Islet precursor cell (in vitro differentiated cells): ENCODE data around the gene MAML3.

ENCODE experiments used
- DNase-seq: peaks from one replicate; pipeline ENCODE4 v3.0.0-alpha.2; 2018

Gene MAML3

GRCh38 chr4:139826426-139826825 is 327.6 kb downstream of the MAML3 start:
- DNase-seq = no peak

DNA sequence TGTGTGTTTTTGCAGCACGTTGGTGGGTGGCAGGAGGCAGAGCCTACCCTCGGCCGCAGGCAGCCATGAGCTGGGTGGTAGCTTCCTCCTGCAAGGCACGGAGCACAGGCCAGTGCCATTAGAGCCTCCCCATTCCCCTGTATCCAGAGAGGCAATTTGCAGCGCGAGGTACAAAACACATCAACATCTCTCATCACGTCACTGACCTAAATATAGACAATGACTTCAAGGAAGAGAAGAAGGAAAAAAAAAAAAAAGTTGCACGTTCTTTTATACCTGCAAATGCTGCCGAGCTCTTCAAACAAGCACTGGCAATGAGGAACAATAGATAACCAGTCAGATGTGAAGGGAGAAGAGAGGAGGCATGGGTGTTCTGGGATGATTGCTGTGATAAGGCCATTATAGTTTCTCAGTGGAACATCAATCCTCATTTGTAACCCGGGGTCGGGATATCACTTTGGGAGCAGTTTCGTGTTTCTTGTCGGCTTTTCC is 328.4 kb downstream of the MAML3 start:
- no peak for DNase-seq

DNA sequence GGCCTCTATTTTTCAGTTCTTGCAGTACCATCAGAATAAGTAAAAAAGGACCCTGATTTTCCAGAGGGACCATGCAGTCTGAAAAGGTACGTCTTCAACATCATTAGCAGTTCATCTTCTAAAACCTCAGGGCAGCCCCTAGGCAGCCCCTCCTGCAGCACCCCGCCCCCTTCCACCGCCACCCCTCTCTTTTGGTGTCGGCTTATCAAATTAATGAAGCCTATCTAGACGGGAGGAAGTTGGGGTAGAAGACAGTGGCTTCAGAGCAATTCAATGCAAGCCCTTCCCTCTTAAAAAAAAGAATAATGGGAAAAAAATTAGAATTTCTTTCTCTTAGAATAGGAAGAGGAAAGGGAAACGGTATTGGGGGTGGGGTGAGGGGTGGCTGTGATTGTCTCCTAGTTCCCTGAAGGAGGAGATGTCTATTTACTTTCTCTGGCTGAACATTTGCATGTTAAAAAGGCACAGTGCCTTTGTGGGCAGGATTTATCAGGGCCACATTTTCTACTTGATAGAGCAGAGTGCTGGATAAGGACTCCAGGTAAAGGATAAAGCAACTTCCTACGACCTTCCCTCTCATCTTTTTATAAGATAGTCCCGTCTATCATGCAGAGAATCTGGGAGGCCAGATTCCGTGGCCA is 329.0 kb downstream of the MAML3 start:
- no peak for DNase-seq

- no peak for DNase-seq
These were observed 330.2 kb downstream of the MAML3 start for GRCh38 chr4:139823746-139824145.

GRCh38 chr4:139823345-139823744 is 330.6 kb downstream of the MAML3 start:
- no peak for DNase-seq

- no peak for DNase-seq
These were observed 331.6 kb downstream of the MAML3 start for GRCh38 chr4:139822391-139822790.

GRCh38 chr4:139819082-139819481 is 334.9 kb downstream of the MAML3 start:
- DNase-seq = no peak

DNA sequence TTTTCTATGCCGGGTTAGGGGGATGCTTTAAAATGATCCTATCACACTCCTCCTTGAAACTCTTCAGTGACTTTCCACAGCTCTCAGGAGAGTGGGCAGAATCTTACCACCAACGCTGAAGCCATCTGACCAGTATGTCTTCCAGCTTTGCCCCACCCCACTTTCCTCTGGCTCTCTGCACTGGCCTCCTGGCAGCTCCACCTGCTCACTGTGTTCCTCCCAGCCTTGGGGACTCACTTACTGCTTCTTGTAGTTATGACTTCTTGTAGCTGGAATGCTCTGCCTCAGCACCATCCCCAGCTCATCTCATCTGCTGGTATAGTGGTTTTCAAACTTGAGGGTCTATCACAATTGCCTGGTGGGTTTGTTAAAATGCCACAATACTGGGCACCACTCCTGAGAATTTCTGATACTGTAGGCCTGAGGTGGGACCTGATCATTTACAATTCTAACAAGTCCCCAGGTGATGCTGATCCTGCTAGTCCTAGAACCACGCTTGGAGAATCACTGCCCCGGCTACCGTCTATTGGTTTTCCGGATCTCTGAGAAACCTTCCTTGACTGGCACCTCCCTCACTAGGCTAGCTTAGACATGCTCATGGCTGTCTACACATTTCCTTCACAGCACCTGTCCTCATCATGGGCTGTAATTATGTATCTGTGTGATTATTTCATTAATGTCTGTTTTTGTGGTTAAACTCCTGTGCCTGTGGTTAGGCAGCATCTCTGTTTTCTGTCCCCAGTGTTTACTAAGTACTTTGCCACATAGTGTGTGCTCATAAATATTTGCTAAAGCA is 336.1 kb downstream of the MAML3 start:
- DNase-seq = no peak

GRCh38 chr4:139816856-139817255 is 337.1 kb downstream of the MAML3 start:
- peak; percentile 69 for DNase-seq

DNA sequence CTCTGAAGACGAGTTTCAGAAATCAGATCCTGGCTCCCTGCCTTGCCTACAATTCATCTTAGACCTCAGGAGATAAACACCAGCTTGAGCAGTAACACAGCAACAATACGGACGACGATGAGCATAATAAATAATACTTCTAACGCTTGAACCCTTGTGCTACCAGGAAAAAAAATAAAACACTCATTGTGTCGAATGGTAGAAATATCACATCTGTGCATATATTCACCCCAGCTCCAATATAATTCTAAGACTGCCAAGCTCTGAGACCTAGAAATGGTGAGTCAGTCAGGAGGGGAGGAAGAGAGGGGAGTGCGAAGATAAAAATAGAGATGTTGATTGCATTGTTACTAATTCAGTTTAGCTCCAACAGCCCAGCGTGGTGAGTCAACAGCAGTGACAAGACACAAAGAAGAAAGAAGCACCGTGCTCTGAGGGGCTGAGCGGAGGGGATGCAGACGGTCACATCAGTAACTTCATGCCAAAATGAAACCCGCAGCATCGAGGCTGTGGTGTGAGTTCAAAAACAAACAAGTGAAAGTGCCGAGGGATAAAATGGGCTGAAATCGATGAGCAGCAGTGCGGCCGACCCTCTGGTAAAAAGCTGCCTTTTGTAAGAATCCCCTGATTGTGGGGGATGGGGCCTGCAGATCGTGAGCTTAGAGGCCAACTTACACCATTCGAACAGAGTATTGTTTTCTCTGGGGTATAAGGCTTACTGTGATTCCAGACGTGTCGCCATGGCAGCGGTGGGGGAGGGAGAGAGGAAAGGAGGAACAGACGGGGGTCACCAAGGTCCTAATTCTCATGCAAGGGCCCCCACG is 338.0 kb downstream of the MAML3 start:
- DNase-seq = peak; percentile 87

DNA sequence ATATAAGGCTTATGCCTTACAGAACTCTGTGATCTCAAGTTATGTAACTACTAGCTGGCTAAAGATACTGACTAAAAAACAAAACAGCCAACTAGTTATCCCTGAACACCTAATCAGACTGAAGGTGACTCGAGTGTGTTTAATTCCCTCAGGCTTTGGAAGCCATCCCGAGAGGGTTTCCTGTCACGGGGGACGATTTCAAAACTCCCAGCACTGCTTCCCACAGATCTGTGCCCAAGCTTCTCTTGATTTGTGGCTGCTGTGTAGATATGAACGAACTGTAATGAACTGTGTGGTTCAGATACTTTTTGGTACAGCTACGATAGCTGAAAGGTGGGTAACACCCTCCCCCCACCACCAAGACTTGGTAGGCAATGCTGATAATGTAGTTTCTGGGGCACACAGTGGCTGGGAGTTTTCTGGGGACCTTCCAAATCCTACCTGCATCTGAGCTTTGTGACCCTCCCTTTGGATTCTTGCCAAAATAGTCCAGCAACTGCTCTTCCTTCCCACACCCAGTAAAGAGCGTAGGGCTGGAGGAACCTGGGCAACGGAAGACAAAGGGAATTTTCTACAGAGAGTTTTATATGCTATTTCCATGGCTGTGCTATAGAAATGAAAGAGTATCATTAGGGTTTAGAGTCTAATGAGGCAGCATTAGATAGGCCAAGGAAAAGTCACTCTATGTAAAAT is 339.5 kb downstream of the MAML3 start:
- DNase-seq = no peak

DNA sequence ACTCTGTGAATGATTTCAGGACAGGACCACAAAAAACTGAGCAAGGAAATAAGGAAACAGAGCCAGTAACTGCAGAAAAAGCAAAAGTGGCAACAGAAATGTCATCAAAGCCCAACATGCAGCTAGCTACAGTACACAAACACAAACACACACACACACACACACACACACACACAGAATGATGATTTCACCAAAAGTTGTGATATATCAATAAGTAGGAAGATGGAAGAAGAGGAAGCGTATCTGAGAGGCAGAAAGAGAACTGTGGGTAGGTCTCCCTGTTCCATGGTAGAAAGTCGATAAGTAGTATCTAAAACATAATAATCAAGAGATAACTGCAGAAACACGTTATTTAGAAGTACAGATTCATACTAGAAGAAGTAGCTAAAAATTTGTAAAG is 340.1 kb downstream of the MAML3 start:
- no peak for DNase-seq

DNA sequence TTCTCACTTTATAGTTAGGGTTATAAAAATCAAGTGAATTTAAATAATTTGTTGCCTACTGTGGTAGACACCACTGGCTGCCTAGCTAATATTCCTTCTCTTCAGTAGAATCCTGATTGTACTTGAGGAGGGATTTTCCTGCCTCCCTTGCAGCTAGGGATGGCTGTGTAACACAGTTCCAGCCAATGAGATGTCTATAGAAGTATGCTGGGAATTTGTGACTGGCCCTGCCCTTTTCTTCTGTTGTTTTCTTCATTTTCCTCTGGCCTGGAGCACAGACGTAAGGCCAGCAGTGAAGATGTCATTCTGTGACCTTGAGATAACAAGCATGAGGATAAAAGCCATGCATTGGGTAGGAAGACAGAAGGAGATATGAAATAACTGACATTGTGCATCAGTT is 343.3 kb downstream of the MAML3 start:
- no peak for DNase-seq

- DNase-seq = no peak
These were observed 344.2 kb downstream of the MAML3 start for GRCh38 chr4:139809757-139810140.

DNA sequence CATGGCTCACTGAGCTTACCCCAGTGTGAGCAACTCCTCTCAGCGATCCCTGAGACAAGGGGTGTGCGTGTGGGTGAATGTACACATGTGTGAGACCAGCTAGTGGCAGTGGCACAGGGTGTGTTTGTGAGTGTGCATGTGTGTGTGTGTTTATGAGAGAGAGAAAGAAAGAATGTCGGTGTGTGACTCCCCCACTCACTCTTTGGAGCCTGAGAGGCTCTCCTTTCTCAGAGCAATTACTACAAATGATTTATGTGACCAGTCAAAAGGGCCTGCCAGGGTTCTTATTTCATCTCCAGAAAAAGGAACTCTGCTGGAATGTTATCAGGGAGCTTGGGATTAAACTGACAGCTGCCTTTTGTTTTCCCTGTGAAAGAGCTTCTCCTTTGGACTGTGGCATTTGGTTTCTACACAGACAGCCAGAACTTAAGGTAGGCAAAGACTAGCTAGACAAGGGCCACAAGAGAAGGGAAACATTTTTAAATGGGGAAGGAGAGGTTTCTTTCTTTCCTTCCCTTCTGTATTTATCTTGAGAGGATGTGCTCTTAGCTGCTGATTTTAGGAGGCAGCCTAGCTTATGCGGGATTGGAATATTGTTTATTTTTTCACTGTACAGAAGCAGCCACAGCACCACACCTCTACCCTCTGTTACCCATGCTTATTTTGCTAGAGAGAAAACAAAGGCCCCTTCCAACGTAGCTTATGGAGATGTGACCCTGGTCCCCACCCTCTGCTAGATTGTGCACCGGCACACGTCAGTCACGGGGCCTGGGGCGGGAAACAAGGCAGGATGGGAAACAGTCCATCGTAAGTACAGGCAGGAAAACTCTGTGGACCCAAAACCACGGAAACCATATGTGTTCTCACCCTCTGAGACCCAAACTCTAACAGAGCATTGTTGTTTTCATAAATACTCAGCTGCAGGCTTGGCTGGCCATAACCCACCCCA is 344.9 kb downstream of the MAML3 start:
- DNase-seq = no peak

DNA sequence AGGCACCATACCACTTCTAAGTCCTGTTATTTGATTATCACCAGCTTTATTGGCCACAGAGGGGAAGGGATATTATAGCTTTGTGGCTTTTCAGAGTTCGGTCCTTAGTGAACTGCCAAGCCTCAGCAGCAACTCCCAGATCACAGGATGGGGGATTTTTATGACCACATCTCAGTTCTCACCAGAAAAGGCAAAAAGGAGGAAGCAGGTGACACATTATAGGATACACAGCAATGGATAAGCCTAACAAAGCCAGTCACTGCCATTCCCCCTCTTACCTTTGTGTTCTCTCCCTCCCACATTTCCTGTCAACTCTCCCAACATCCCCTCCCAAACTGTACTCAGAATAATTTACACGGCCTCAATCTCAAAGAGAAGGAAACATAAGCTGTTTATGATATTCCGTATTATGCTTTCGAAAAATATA is 345.6 kb downstream of the MAML3 start:
- no peak for DNase-seq

- DNase-seq = no peak
These were observed 346.5 kb downstream of the MAML3 start for GRCh38 chr4:139807483-139807882.

GRCh38 chr4:139806929-139807328 is 347.1 kb downstream of the MAML3 start:
- no peak for DNase-seq

- DNase-seq = no peak
These were observed 351.1 kb downstream of the MAML3 start for GRCh38 chr4:139802931-139803330.

GRCh38 chr4:139802488-139802887 is 351.5 kb downstream of the MAML3 start:
- no peak for DNase-seq

GRCh38 chr4:139801895-139802294 is 352.1 kb downstream of the MAML3 start:
- no peak for DNase-seq

GRCh38 chr4:139800082-139800481 is 353.9 kb downstream of the MAML3 start:
- no peak for DNase-seq
